Esophagus muscularis mucosa (tissue), 4 donors: Measurements from ENCODE around the gene B4GALT6. TPM values are rescaled to one million over a fixed set of nuclear protein-coding genes. Genes with fewer than 3 reads are reported as not detected.

Source experiments
- DNase-seq: peaks from one replicate; pipeline ENCODE4 v3.0.0-alpha.2; 2017; ENCODE audit errors: extremely low spot score
- H3K27ac ChIP-seq, 4 donors: fragments of 200-600 bp; sonication (generic); replicated peaks in 1 of 4; 1 replicate in 3 of 4; 2 replicates in 1 of 4; pipeline ENCODE4 v1.5.1; 2016 to 2019; ENCODE audit warnings: mild to moderate bottlenecking in 1 of 4
- H3K27me3 ChIP-seq, 4 donors: fragments of 200-600 bp; sonication (generic); one replicate each; pipeline versions ENCODE4 v1.5.1 to v1.6.0; 2016 to 2019
- H3K36me3 ChIP-seq, 4 donors: fragments of 200-600 bp; sonication (generic); one replicate each; pipeline ENCODE4 v1.5.1; 2016 to 2019
- H3K4me1 ChIP-seq, 4 donors: fragments of 200-600 bp; sonication (generic); one replicate each; pipeline ENCODE4 v1.5.1; 2016 to 2019
- H3K4me3 ChIP-seq, 4 donors: fragments of 200-600 bp; sonication (generic); 1 replicate in 2 of 4; 2 replicates in 2 of 4; pipeline ENCODE4 v1.5.1; 2016 to 2019; ENCODE audit warnings: mild to moderate bottlenecking in 4 of 4, moderate library complexity in 1 of 4
- H3K9me3 ChIP-seq, 4 donors: fragments of 200-600 bp; sonication (generic); 1 replicate in 3 of 4; 2 replicates in 1 of 4; pipeline ENCODE4 v1.5.1; 2016 to 2019
- EP300 ChIP-seq: sonication (generic); formaldehyde crosslinking; IDR thresholded peaks from one replicate; pipeline ENCODE4 v1.6.1; 2017; ENCODE audit warnings: antibody characterized with exemption
- POLR2A ChIP-seq: fragments of 450-650 bp; IDR thresholded peaks from one replicate; pipeline ENCODE4 v1.6.1; 2017; ENCODE audit warnings: antibody characterized with exemption, moderate library complexity, mild to moderate bottlenecking, low read depth
- POLR2AphosphoS5 ChIP-seq, 2 donors: sonication (generic); formaldehyde crosslinking; IDR thresholded peaks; one replicate each; pipeline ENCODE4 v1.6.1; 2017; ENCODE audit warnings: antibody characterized with exemption in 2 of 2
- WGBS: methylation state at CpG from one replicate; pipeline ENCODE4 v1.1.5; 2018; 5-methylcytosine and 5-hydroxymethylcytosine counted together
- intact Hi-C: fragments of 100-400 bp; cut with DNase I; formaldehyde crosslinking; loops from one replicate; pipeline ENCODE4 v1.15.1; 2023
- total RNA-seq, 4 donors: library from RNA; depleted of rRNA; stranded (reverse); fragments of >200 nt; gene quantifications; one replicate each; pipeline versions ENCODE4 v1.1.0 to v1.2.1, GENCODE V29; 2016
- TF ChIP-seq, protein P1 (sequence below), 3 experiments: fragments of 200-600 bp in 2 of 3; fragments of 450-650 bp in 1 of 3; sonication (generic) in 2 of 3; IDR thresholded peaks; one replicate each; pipeline ENCODE4 v1.5.1; 2017 to 2019; ENCODE audit warnings: antibody characterized with exemption in 3 of 3, mild to moderate bottlenecking in 2 of 3, moderate library complexity in 1 of 3

The B4GALT6 gene
- total RNA-seq, 4 donors from 2014 or later: 4.5 to 12.0 (median 8.0) TPM

DNA sequence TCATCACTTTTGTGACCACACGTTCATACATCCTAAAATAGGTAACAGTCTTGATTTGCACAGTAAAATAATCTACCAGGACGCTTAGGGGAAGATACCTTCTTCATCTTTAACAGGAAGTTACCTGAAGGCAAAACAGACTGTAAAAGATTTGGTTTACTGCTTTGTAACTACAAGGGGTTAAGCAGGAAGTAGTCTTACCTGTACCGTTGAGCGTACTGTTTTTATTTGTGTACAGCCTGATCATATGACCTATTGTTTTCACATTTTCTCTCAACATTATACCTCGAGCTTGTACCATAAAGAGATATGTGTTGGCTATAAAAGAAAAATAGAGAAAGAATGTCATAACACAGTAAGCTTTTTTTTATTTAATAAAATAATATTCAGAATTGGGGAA lies 18.3 kb downstream of the B4GALT6 start:
- H3K27me3 ChIP-seq: no peaks in the 10 kb centered on the region
- no peaks in the 10 kb centered on the region for H3K4me1 ChIP-seq
- intact Hi-C loops: no loop called here
- DNase-seq: no peak
- H3K9me3 ChIP-seq: no peaks in the 10 kb centered on the region
- WGBS: 84% methylated on average over 5 of the region's 5 CpGs
- no peak overlapping the region for H3K4me3 ChIP-seq
- no peaks in the 10 kb centered on the region for H3K36me3 ChIP-seq
- TF ChIP-seq, protein P1, sequence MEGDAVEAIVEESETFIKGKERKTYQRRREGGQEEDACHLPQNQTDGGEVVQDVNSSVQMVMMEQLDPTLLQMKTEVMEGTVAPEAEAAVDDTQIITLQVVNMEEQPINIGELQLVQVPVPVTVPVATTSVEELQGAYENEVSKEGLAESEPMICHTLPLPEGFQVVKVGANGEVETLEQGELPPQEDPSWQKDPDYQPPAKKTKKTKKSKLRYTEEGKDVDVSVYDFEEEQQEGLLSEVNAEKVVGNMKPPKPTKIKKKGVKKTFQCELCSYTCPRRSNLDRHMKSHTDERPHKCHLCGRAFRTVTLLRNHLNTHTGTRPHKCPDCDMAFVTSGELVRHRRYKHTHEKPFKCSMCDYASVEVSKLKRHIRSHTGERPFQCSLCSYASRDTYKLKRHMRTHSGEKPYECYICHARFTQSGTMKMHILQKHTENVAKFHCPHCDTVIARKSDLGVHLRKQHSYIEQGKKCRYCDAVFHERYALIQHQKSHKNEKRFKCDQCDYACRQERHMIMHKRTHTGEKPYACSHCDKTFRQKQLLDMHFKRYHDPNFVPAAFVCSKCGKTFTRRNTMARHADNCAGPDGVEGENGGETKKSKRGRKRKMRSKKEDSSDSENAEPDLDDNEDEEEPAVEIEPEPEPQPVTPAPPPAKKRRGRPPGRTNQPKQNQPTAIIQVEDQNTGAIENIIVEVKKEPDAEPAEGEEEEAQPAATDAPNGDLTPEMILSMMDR (IDR thresholded peaks at IDR 0.05): no peak
- no peak for TF ChIP-seq EP300
- no peak overlapping the region for H3K27ac ChIP-seq

DNA sequence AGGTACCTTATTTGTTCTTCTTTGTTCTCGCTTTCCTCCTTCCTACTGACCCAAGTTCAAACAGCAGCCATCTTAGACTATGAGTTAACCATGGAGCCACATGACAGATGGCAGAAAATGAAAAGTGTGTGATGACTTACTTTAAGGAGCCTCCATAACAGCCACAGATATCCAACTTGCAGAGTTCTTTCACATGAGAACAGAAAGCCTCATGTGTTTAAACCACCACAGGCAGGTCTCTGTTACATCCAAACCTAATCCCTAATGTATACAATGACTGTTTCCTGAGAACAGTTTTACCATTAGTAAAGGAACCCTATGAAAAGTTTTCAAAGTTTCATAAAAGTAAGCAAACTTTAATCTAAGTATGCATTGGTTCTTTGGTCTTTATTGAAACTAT lies 20.3 kb downstream of the B4GALT6 start:
- WGBS: 100% methylated on average over 1 of the region's 1 CpG
- TF ChIP-seq POLR2AphosphoS5 (IDR thresholded peaks at IDR 0.05) (no peak), EP300 (no peak), POLR2A (no peak)
- TF ChIP-seq, protein P1 (IDR thresholded peaks at IDR 0.05): no peak
- Histone ChIP-seq H3K27me3 (no peaks in the 10 kb centered on the region), H3K4me3 (no peak overlapping the region), H3K27ac (no peak overlapping the region), H3K4me1 (peaks cover 0 to 5% (median 0%) of the 10 kb centered on the region in 4 donors), H3K36me3 (no peaks in the 10 kb centered on the region), H3K9me3 (no peaks in the 10 kb centered on the region)
- DNase-seq: no peak
- intact Hi-C loops: no loop called here

DNA sequence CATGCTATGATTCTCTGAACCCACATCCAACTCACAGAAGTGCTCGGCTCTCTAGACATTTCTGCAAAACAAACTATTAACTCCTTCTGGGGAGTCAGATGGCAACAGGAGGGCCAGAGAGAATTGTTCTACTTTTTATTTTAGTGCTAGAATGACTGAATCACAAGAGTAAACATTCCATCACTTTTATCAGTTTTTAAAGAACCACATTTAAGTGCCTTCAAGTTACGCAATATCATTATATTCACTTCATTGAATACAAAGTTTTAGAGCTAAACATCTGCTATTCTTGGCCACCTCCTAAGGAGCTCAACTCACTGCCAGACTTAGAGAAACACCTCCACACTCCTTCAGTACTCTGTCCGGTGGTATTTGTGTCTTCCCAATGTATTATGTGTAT lies 22.4 kb downstream of the B4GALT6 start:
- WGBS: 54% methylated on average over 3 of the region's 3 CpGs
- Histone ChIP-seq H3K9me3 (no peaks in the 10 kb centered on the region), H3K4me3 (no peak overlapping the region), H3K36me3 (no peaks in the 10 kb centered on the region), H3K4me1 (peaks cover 0 to 10% (median 0%) of the 10 kb centered on the region in 4 donors), H3K27ac (no peak overlapping the region), H3K27me3 (no peaks in the 10 kb centered on the region)
- DNase-seq: no peak
- intact Hi-C loops: no loop called here
- TF ChIP-seq EP300: no peak
- no peak for TF ChIP-seq POLR2AphosphoS5 (IDR thresholded peaks at IDR 0.05)
- TF ChIP-seq POLR2A: no peak
- TF ChIP-seq, protein P1 (IDR thresholded peaks at IDR 0.05): no peak

DNA sequence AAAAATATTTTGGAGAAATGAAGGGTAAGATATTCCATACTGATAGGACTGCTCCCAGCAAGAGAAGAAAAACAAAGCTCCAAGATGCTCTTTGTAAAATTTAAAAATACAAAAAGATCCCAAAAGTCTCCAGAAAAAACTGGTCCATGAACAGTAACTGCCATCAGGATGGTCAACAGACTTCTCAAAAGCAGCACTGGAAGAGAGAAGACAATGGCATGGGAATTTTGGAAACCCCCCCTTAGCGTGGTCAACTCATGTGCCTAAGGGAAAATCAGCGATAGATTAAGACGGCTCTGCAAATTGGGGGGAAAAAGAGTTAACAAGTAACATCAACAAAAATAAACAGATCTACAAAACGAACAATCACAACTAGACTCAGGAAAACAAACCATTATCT lies 23.6 kb downstream of the B4GALT6 start:
- Histone ChIP-seq H3K4me3 (no peak overlapping the region), H3K9me3 (no peaks in the 10 kb centered on the region), H3K4me1 (peaks cover 0 to 10% (median 0%) of the 10 kb centered on the region in 4 donors), H3K36me3 (no peaks in the 10 kb centered on the region), H3K27me3 (no peaks in the 10 kb centered on the region), H3K27ac (no peak overlapping the region)
- intact Hi-C loops: no loop called here
- DNase-seq: no peak
- TF ChIP-seq POLR2AphosphoS5 (IDR thresholded peaks at IDR 0.05) (no peak), POLR2A (no peak), EP300 (no peak)
- TF ChIP-seq, protein P1 (IDR thresholded peaks at IDR 0.05): no peak
- 90% methylated on average over 4 of the region's 4 CpGs for WGBS

DNA sequence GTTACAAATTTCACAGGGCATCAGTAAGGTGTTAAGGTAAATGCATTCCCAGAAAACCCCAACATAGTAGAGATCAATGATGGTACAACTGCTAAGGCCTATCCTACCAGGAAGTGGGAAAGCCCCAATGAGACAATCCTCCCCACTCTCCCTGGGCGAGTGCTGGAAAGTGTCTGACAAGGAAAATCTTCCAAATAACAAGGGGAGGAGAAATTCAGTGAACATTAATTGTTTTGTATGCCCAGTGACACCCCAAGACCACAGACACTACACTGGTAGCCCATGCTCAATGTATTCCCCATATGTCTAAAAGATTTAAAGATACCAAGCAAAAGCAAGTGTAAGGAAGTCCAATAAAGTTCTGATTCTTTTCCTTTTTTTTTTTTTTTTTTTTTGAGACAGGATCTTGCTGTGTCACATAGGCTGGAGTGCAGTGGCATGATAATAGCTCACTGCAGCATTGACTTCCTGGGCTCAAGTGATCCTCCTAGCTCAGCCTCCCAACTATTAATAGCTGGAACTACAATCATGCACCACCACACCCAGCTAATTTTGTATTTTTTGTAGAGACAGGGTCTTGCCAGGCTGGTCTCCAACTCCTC lies 24.7 kb downstream of the B4GALT6 start:
- no peak for TF ChIP-seq POLR2AphosphoS5 (IDR thresholded peaks at IDR 0.05)
- TF ChIP-seq, protein P1 (IDR thresholded peaks at IDR 0.05): no peak
- no peak for TF ChIP-seq POLR2A
- no peak for TF ChIP-seq EP300
- Histone ChIP-seq H3K36me3 (no peaks in the 10 kb centered on the region), H3K27me3 (no peaks in the 10 kb centered on the region), H3K27ac (no peak overlapping the region), H3K4me1 (peaks cover 0 to 10% (median 0%) of the 10 kb centered on the region in 4 donors), H3K4me3 (no peak overlapping the region), H3K9me3 (no peaks in the 10 kb centered on the region)
- no peak for DNase-seq
- WGBS: 89% methylated on average over 1 of the region's 1 CpG
- intact Hi-C loops: no loop called here
